AG10803 (cell line): ENCODE data around the gene SLC6A6.

Experiments
- DNase-seq: peaks from one replicate; pipeline ENCODE4 v3.0.0; 2010; ENCODE audit warnings: low read depth
- H3K4me3 ChIP-seq: 2 replicates; pipeline ENCODE4 v1.5.1; 2011; ENCODE audit warnings: mild to moderate bottlenecking, low read length, control low read depth
- TF ChIP-seq, protein P1 (sequence below): conservative IDR thresholded peaks from 2 replicates; pipeline ENCODE4 v1.5.1; 2011; ENCODE audit warnings: mild to moderate bottlenecking, low read length, control low read depth, inconsistent platforms

Gene SLC6A6

GRCh38 chr3:14361068-14361677 is 41.2 kb upstream of the SLC6A6 start:
- no peak for DNase-seq
- TF ChIP-seq, protein P1, sequence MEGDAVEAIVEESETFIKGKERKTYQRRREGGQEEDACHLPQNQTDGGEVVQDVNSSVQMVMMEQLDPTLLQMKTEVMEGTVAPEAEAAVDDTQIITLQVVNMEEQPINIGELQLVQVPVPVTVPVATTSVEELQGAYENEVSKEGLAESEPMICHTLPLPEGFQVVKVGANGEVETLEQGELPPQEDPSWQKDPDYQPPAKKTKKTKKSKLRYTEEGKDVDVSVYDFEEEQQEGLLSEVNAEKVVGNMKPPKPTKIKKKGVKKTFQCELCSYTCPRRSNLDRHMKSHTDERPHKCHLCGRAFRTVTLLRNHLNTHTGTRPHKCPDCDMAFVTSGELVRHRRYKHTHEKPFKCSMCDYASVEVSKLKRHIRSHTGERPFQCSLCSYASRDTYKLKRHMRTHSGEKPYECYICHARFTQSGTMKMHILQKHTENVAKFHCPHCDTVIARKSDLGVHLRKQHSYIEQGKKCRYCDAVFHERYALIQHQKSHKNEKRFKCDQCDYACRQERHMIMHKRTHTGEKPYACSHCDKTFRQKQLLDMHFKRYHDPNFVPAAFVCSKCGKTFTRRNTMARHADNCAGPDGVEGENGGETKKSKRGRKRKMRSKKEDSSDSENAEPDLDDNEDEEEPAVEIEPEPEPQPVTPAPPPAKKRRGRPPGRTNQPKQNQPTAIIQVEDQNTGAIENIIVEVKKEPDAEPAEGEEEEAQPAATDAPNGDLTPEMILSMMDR: no peak

DNA sequence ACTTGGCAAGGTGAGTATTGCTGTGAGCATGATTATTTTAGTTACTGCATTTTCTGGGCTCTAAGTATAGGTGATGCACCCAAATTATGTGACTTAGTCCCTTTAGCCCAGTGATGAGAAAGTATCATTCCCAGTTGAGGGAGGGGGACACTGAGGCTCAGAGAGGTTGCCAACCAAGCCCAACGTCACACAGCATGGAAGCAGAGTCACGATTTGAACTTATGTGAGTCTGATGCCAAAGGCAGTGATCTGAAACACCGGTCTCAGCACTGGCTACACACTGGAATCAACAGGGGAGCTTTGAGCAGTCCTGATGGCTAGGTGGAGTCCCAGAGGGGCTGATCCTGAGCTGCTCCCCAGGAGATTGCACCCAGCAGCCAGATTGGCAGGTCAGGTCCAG is 39.5 kb upstream of the SLC6A6 start:
- TF ChIP-seq, protein P1: no peak
- no peak for DNase-seq
- H3K4me3 ChIP-seq: no peak overlapping the region

More at GRCh38 chr3:14361068-14361677, 41.2 kb upstream of the SLC6A6 start:
- H3K4me3 ChIP-seq: no peak overlapping the region

DNA sequence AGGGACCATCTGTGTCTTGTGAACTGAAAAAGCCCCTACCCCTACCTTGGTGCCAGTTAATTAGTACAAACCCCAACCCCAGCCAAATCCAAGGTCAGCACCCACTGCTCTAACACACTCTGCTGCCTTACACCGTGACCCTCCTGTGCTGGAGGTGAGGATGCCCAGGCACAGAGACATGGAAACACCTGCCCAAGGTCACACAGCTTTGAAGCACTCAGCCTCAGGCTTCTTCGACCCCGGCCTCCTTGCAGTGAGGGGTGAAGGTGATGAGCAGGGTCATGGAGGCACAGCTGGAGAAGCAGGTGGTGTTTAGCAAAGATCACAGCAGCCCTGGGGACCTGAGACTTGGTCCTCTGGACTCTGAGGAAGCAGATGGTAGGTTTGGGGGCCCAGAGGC is 39.0 kb upstream of the SLC6A6 start:
- TF ChIP-seq, protein P1: no peak
- no peak for DNase-seq
- H3K4me3 ChIP-seq: no peak overlapping the region

- DNase-seq: no peak
- TF ChIP-seq, protein P1: no peak
- H3K4me3 ChIP-seq: no peak overlapping the region
These were observed 38.4 kb upstream of the SLC6A6 start for GRCh38 chr3:14363991-14364390.

- DNase-seq: no peak
- TF ChIP-seq, protein P1: no peak
- no peak overlapping the region for H3K4me3 ChIP-seq
These were observed 37.7 kb upstream of the SLC6A6 start for GRCh38 chr3:14364580-14365292.

- DNase-seq: no peak
- H3K4me3 ChIP-seq: no peak overlapping the region
- TF ChIP-seq, protein P1: no peak
These were observed 36.2 kb upstream of the SLC6A6 start for GRCh38 chr3:14366248-14366647.
